ENCODE data around the gene TSSC4. TPM values are rescaled to one million over a fixed set of nuclear protein-coding genes. Genes with fewer than 3 reads are reported as not detected.

Gene TSSC4
- total RNA-seq, 4 donors from 2014 or later: 13.3 to 38.9 (median 36.0) TPM

GRCh38 chr11:2417856-2418692, 17.5 kb downstream of the TSSC4 start:
- intact Hi-C loops (cut with DNase I; ENCODE audit: low total_unique reads) (no loop called here), in situ Hi-C loops (cut with MboI; ENCODE audit: low pct_ligation_motif_present in 1 of 4, low pct_unique_long_range_greater_than_20kb in 1 of 4, low sequenced_read_pairs in 3 of 4) (loop anchor here in 3 of 4 donors (5.0 to 25.0 kb wide), 3 partner anchors 103 to 231 kb away; no protein-coding TSS in a partner anchor)
- no peaks in the 10 kb centered on the region for H3K36me3 ChIP-seq
- H3K9me3 ChIP-seq: no peaks in the 10 kb centered on the region
- H3K4me1 ChIP-seq: peaks cover 6 to 15% (median 11%) of the 10 kb centered on the region in 4 donors
- H3K27me3 ChIP-seq: peaks cover 10% of the 10 kb centered on the region
- WGBS, 2 donors (ENCODE audit: low coverage in 1 of 2): 69% methylated on average over 30 of the region's 30 CpGs; no CpG with 5 or more reads in 1 of the 2 donors
- DNase-seq: no peak
- H3K4me3 ChIP-seq: no peak overlapping the region
- no peak overlapping the region for H3K27ac ChIP-seq
- TF ChIP-seq CTCF (IDR thresholded peaks at IDR 0.05): no peak
- no peak for TF ChIP-seq POLR2A (IDR thresholded peaks at IDR 0.05)
- no peak for TF ChIP-seq EP300 (IDR thresholded peaks at IDR 0.05; ENCODE audit: low read depth)
- no peak for TF ChIP-seq POLR2AphosphoS5 (IDR thresholded peaks at IDR 0.05)

GRCh38 chr11:2418693-2419360, 18.3 kb downstream of the TSSC4 start:
- intact Hi-C loops (cut with DNase I; ENCODE audit: low total_unique reads): no loop called here
- in situ Hi-C loops (cut with MboI; ENCODE audit: low pct_ligation_motif_present in 1 of 4, low pct_unique_long_range_greater_than_20kb in 1 of 4, low sequenced_read_pairs in 3 of 4): loop anchor here in 3 of 4 donors (5.0 to 25.0 kb wide), 3 partner anchors 104 to 232 kb away; no protein-coding TSS in a partner anchor
- no peaks in the 10 kb centered on the region for H3K9me3 ChIP-seq
- peaks cover 18% of the 10 kb centered on the region for H3K27me3 ChIP-seq
- TF ChIP-seq CTCF (IDR thresholded peaks at IDR 0.05): no peak
- no peak for TF ChIP-seq POLR2A (IDR thresholded peaks at IDR 0.05)
- TF ChIP-seq POLR2AphosphoS5 (IDR thresholded peaks at IDR 0.05): no peak
- TF ChIP-seq EP300 (IDR thresholded peaks at IDR 0.05; ENCODE audit: low read depth): no peak
- DNase-seq: no peak
- H3K27ac ChIP-seq: no peak overlapping the region
- no peak overlapping the region for H3K4me3 ChIP-seq
- H3K36me3 ChIP-seq: no peaks in the 10 kb centered on the region
- H3K4me1 ChIP-seq: peaks cover 6 to 15% (median 11%) of the 10 kb centered on the region in 4 donors
- WGBS, 2 donors (ENCODE audit: low coverage in 1 of 2): 58% methylated on average over 21 of the region's 21 CpGs; no CpG with 5 or more reads in 1 of the 2 donors

GRCh38 chr11:2419638-2420501, 19.3 kb downstream of the TSSC4 start:
- in situ Hi-C loops (cut with MboI; ENCODE audit: low pct_ligation_motif_present in 1 of 4, low pct_unique_long_range_greater_than_20kb in 1 of 4, low sequenced_read_pairs in 3 of 4) (loop anchor here (5.0 to 25.0 kb wide), 8 partner anchors 105 to 475 kb away; no protein-coding TSS in a partner anchor), intact Hi-C loops (cut with DNase I; ENCODE audit: low total_unique reads) (loop anchor here (1.0 to 10.0 kb wide), 3 partner anchors 115 to 475 kb away; no protein-coding TSS in a partner anchor)
- Histone ChIP-seq H3K36me3 (no peaks in the 10 kb centered on the region), H3K4me3 (peak overlapping the region in 1 of 4 donors; percentile 9), H3K9me3 (no peaks in the 10 kb centered on the region), H3K27ac (peak overlapping the region in 1 of 4 donors; percentile 48), H3K27me3 (peaks cover 25% of the 10 kb centered on the region), H3K4me1 (peaks cover 6 to 15% (median 11%) of the 10 kb centered on the region in 4 donors)
- WGBS, 2 donors (ENCODE audit: low coverage in 1 of 2): 0 to 35% methylated on average over 6 to 35 of the region's 36 CpGs
- TF ChIP-seq EP300 (IDR thresholded peaks at IDR 0.05; ENCODE audit: low read depth) (no peak), CTCF (IDR thresholded peaks at IDR 0.05) (peak; percentile 82 to 94 (median 88))
- DNase-seq: peak; percentile 84
